Measurements from ENCODE around the gene S100A10. TPM values are rescaled to one million over a fixed set of nuclear protein-coding genes. Genes with fewer than 3 reads are reported as not detected.

S100A10 gene
- total and polyA plus RNA-seq, 2 experiments from 2014 or later: 35.9 to 634 TPM

GRCh38 chr1:152029929-152030211, 36.2 kb upstream of the S100A10 start (continued):
- TF ChIP-seq CREB1 (CRISPR knock-in tag; IDR thresholded peaks at IDR 0.05; ENCODE audit: low read depth): no peak
- TF ChIP-seq EZH2 (IDR thresholded peaks at IDR 0.05; ENCODE audit: low read depth, unreplicated experiment): no peak
- TF ChIP-seq, protein P1, sequence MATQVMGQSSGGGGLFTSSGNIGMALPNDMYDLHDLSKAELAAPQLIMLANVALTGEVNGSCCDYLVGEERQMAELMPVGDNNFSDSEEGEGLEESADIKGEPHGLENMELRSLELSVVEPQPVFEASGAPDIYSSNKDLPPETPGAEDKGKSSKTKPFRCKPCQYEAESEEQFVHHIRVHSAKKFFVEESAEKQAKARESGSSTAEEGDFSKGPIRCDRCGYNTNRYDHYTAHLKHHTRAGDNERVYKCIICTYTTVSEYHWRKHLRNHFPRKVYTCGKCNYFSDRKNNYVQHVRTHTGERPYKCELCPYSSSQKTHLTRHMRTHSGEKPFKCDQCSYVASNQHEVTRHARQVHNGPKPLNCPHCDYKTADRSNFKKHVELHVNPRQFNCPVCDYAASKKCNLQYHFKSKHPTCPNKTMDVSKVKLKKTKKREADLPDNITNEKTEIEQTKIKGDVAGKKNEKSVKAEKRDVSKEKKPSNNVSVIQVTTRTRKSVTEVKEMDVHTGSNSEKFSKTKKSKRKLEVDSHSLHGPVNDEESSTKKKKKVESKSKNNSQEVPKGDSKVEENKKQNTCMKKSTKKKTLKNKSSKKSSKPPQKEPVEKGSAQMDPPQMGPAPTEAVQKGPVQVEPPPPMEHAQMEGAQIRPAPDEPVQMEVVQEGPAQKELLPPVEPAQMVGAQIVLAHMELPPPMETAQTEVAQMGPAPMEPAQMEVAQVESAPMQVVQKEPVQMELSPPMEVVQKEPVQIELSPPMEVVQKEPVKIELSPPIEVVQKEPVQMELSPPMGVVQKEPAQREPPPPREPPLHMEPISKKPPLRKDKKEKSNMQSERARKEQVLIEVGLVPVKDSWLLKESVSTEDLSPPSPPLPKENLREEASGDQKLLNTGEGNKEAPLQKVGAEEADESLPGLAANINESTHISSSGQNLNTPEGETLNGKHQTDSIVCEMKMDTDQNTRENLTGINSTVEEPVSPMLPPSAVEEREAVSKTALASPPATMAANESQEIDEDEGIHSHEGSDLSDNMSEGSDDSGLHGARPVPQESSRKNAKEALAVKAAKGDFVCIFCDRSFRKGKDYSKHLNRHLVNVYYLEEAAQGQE (IDR thresholded peaks at IDR 0.05; ENCODE audit: unreplicated experiment): no peak
- TF ChIP-seq ETS1 (IDR thresholded peaks at IDR 0.05): no peak
- no peak for TF ChIP-seq ZNF331 (CRISPR knock-in tag; IDR thresholded peaks at IDR 0.05; ENCODE audit: low read depth)
- TF ChIP-seq NANOG (IDR thresholded peaks at IDR 0.05; ENCODE audit: borderline replicate concordance): no peak
- TF ChIP-seq, protein P2, sequence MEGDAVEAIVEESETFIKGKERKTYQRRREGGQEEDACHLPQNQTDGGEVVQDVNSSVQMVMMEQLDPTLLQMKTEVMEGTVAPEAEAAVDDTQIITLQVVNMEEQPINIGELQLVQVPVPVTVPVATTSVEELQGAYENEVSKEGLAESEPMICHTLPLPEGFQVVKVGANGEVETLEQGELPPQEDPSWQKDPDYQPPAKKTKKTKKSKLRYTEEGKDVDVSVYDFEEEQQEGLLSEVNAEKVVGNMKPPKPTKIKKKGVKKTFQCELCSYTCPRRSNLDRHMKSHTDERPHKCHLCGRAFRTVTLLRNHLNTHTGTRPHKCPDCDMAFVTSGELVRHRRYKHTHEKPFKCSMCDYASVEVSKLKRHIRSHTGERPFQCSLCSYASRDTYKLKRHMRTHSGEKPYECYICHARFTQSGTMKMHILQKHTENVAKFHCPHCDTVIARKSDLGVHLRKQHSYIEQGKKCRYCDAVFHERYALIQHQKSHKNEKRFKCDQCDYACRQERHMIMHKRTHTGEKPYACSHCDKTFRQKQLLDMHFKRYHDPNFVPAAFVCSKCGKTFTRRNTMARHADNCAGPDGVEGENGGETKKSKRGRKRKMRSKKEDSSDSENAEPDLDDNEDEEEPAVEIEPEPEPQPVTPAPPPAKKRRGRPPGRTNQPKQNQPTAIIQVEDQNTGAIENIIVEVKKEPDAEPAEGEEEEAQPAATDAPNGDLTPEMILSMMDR (conservative IDR thresholded peaks at IDR 0.05; ENCODE audit: low read depth in 2 of 2): no peak
- TF ChIP-seq STAT1 (IDR thresholded peaks at IDR 0.05; ENCODE audit: unreplicated experiment): no peak

DNA sequence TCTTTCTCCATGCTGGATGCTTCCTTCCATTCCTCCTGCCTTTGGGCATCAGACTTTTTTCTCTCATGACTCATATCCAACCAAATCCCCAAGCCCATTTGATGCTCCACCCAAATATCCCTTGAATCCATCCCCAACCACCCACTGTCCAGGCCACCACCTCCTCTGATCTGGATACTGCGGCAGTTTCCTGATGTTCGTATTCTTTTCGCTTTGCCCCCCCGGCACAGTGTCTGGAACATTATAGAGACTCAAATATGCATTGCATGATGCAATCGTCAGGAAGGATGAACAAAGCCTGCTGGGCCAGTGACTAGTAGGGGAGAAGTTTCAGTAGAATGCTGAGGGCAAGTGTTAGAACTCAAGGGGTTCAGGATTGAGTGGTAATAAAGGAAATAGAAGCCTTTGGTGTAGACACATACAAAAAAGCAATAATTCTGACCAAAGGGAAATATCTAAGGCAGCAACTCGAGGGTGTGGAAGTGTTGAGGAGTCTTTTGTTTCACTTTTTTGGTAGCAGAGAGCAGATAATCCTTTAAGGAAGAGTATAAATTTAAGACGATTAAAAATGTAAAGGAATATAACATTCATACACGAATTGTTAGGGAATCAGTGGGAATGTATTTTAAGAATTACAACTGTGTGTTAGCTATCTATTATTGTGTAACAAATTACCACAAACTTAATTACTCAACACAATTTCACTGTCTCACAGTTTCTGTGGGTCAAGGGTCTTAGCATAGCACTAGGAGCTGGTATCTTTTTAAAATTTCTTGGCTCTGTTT, 35.7 kb upstream of the S100A10 start:
- no peaks in the 10 kb centered on the region; the same call in 1 of the 2 replicates for H4K20me1 ChIP-seq (replicated peaks; ENCODE audit: insufficient read depth)
- H3K9me2 ChIP-seq (ENCODE audit: insufficient read depth): no peaks in the 10 kb centered on the region
- peaks cover 17% of the 10 kb centered on the region for H3K36me3 ChIP-seq (ENCODE audit: insufficient read depth)
- ATAC-seq: no peak
- no peak overlapping the region for H3K4me2 ChIP-seq
- peak overlapping the region; percentile 22 for H3K27ac Mint-ChIP-seq
- DNase-seq (ENCODE audit: low spot score): no peak
- no peaks in the 10 kb centered on the region; the same call in 2 of the 3 replicates for H3K9me3 Mint-ChIP-seq
- H2AFZ ChIP-seq: 0 out of 2 replicates have a peak overlapping the region, but pooled peaks have one; percentile 69
- H3K27me3 Mint-ChIP-seq (ENCODE audit: insufficient read depth, low read depth, poor library complexity): peaks cover 1% of the 10 kb centered on the region
- no peaks in the 10 kb centered on the region for H3K79me2 ChIP-seq (replicated peaks; ENCODE audit: insufficient read depth)
- H3K36me3 Mint-ChIP-seq (ENCODE audit: low read depth): peaks cover 13% of the 10 kb centered on the region
- no peak overlapping the region for H3K4me3 Mint-ChIP-seq
- peaks cover 15% of the 10 kb centered on the region; the same call in 2 of the 3 replicates for H3K4me1 Mint-ChIP-seq
- H3K27me3 ChIP-seq (ENCODE audit: insufficient read depth): no peaks in the 10 kb centered on the region
- H3K4me3 ChIP-seq: no peak overlapping the region
- no peak for TF ChIP-seq STAT1 (IDR thresholded peaks at IDR 0.05; ENCODE audit: unreplicated experiment)
- TF ChIP-seq NANOG (IDR thresholded peaks at IDR 0.05; ENCODE audit: borderline replicate concordance): no peak
- TF ChIP-seq, protein P2 (conservative IDR thresholded peaks at IDR 0.05; ENCODE audit: low read depth in 2 of 2): no peak
- TF ChIP-seq CREB1 (CRISPR knock-in tag; IDR thresholded peaks at IDR 0.05; ENCODE audit: low read depth): no peak
- no peak for TF ChIP-seq JUNB (IDR thresholded peaks at IDR 0.05; ENCODE audit: unreplicated experiment)
- no peak overlapping the region for H3K27ac ChIP-seq (ENCODE audit: low read depth)
- H3K4me1 ChIP-seq (ENCODE audit: insufficient read depth): peaks cover 3% of the 10 kb centered on the region; the same call in 1 of the 2 replicates
- H3F3A ChIP-seq (replicated peaks; ENCODE audit: low read depth): no peaks in the 10 kb centered on the region
